Neutrophil (primary cell): ENCODE results near the gene SIRPG.

Source experiments
- H3K27ac ChIP-seq: fragments of 200-600 bp; sonication (generic); 2 replicates; pipeline ENCODE4 v1.5.1; 2016; ENCODE audit warnings: mild to moderate bottlenecking, moderate library complexity
- H3K27me3 ChIP-seq: fragments of 200-600 bp; sonication (generic); 2 replicates; pipeline ENCODE4 v1.6.0; 2016; ENCODE audit warnings: mild to moderate bottlenecking
- H3K36me3 ChIP-seq: fragments of 200-600 bp; sonication (generic); 2 replicates; pipeline ENCODE4 v1.5.1; 2017
- H3K4me1 ChIP-seq, 2 experiments: fragments of 200-600 bp in 1 of 2; sonication (generic) in 1 of 2; 1 replicate in 1 of 2; 2 replicates in 1 of 2; pipeline versions ENCODE4 v1.5.1 to v1.6.1; 2013 to 2016; ENCODE audit warnings: low read depth in 1 of 2, low read length in 1 of 2, mild to moderate bottlenecking in 1 of 2, moderate library complexity in 1 of 2; ENCODE audit not compliant: control insufficient read depth in 1 of 2, insufficient read depth in 1 of 2
- H3K4me3 ChIP-seq, 2 experiments: fragments of 200-600 bp in 1 of 2; sonication (generic) in 1 of 2; 1 replicate in 1 of 2; 2 replicates in 1 of 2; pipeline ENCODE4 v1.5.1; 2013 to 2016; ENCODE audit warnings: low read depth in 1 of 2, low read length in 1 of 2, mild to moderate bottlenecking in 1 of 2, moderate library complexity in 1 of 2
- H3K9me3 ChIP-seq: fragments of 200-600 bp; sonication (generic); 2 replicates; pipeline ENCODE4 v1.5.1; 2016
- TF ChIP-seq, protein P1 (sequence below): fragments of 200-600 bp; sonication (generic); IDR thresholded peaks from 2 replicates; pipeline ENCODE4 v1.5.1; 2016; ENCODE audit warnings: antibody characterized with exemption

SIRPG gene

DNA sequence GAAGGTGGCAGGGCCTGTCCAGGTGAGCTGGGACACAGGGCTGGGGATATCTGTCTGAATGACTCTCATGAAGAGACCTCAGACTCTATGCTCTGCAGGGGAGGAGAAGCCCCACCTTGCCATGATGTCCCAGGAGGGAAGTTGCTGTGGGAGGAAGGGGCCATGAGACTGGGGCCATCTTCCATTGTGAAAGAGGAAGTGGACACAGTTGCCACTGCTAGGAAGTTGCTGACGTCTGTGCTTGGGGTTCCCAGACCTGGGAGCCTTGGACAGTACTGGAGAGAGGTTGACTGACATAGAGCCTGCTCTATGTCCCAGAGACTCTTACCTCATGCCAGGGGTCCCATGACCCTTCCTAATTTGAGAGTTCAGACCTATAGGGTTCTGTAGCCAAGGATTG lies 62.2 kb downstream of the SIRPG start:
- Histone ChIP-seq H3K36me3 (no peaks in the 10 kb centered on the region), H3K27ac (no peak overlapping the region), H3K4me3 (no peak overlapping the region), H3K9me3 (no peaks in the 10 kb centered on the region), H3K4me1 (peaks cover 4 to 32% of the 10 kb centered on the region in 2 experiments), H3K27me3 (no peaks in the 10 kb centered on the region)
- TF ChIP-seq, protein P1, sequence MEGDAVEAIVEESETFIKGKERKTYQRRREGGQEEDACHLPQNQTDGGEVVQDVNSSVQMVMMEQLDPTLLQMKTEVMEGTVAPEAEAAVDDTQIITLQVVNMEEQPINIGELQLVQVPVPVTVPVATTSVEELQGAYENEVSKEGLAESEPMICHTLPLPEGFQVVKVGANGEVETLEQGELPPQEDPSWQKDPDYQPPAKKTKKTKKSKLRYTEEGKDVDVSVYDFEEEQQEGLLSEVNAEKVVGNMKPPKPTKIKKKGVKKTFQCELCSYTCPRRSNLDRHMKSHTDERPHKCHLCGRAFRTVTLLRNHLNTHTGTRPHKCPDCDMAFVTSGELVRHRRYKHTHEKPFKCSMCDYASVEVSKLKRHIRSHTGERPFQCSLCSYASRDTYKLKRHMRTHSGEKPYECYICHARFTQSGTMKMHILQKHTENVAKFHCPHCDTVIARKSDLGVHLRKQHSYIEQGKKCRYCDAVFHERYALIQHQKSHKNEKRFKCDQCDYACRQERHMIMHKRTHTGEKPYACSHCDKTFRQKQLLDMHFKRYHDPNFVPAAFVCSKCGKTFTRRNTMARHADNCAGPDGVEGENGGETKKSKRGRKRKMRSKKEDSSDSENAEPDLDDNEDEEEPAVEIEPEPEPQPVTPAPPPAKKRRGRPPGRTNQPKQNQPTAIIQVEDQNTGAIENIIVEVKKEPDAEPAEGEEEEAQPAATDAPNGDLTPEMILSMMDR, result no peak

DNA sequence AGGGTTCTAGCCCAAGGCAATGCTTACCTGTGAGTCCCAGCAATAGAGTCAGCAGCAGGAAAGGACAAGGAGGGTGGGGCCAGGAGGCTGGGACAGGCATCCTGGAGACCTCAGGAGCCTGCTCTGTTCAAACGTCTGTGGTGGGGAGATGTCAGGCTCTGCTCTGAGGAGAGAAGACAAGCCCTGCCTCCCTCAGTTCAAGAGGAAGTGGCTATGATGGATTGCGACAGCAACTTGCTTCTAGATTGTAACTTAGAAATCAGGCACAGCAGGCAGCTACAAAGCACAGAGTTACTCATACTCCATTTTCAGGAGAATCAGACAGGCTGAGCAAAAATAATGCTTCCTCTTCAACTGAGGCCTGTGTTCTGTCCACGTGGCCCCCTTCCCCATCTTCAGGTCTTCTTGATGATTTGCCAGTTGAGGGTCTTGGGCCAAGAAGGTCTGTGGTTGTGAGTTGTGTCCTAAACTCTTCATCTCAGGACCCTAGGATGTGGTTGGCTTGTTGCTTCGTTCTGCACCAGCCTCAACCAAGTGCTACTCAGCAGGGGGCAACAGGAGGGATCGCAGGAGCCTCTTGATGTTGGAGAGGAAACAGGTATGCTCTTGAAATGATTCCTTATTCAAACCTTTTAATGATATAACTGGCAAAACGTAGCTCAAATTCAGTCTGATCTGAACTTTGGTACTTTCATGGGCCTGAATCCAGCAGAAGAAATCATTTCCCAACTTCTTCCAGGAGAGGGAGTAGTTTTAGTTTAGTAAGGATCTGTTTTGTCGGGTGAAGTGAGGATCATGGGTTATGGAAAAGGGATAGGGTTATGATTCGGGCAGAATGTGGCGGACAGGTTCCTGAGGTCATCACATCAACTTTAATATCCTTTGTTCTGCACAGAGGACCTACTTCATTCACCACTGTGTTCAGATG lies 68.8 kb downstream of the SIRPG start:
- Histone ChIP-seq H3K4me3 (peak overlapping the region in 1 of 2 experiments; percentile 66), H3K36me3 (no peaks in the 10 kb centered on the region), H3K27me3 (no peaks in the 10 kb centered on the region), H3K4me1 (peaks cover 0 to 61% of the 10 kb centered on the region in 2 experiments), H3K9me3 (no peaks in the 10 kb centered on the region), H3K27ac (no peak overlapping the region)
- TF ChIP-seq, protein P1, result no peak

DNA sequence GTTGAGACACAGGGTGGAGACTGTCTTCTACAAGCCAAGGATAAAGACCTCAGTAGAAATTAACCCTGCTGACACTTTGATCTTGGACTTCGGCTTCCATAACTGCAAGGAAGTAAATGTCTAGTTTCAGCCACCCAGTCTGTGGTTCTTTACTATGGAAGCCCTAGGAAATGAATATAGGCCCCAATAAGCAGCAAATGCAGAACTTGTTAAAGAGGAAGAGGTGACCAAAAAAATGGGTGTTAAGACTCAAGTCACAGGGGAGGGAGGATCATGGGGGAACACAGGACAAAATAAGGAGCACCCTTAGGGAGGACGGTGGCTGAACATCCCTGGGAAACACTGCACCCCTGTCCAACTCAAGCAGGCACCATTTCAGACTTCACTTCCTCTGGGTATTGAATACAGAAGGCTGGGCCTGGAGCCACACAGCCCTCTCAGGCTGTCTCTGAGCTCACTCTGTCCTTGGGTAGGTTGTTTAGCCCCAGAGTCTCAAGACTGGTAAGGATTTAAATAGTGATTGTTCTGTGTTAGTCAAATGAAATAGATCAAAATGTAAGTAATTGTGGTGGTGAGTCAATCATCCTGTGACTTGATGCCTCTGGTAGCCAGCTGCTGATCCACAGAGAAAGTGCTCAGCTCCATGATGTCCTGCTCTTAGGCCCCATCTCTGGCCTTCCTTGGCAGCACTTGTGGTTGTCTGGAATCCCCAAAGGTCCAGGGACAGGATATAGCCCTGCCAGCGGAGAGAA lies 69.6 kb downstream of the SIRPG start:
- no peaks in the 10 kb centered on the region for H3K9me3 ChIP-seq
- H3K4me3 ChIP-seq, result peak overlapping the region in 1 of 2 experiments; percentile 66
- no peaks in the 10 kb centered on the region for H3K36me3 ChIP-seq
- H3K27ac ChIP-seq, result no peak overlapping the region
- peaks cover 0 to 62% of the 10 kb centered on the region in 2 experiments for H3K4me1 ChIP-seq
- H3K27me3 ChIP-seq, result no peaks in the 10 kb centered on the region
- TF ChIP-seq, protein P1, result no peak

DNA sequence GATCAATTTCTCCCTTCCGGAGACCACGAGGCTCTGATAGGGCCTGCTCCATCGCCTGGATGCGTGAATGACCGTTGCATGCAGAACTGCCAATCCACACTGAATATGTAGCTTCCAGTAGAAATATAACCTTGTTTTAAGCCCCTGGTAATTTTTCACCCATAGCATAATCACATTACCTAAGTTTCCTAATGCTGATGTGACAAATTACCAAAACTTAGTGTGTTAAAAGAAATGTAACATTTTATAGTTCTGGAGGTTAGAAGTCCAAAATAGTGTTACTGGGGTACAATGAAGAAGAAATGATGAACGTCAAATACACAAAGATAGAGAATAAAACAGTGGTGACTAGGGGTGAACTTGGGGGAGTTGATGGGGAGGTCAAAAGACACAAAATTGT lies 78.1 kb downstream of the SIRPG start:
- Histone ChIP-seq H3K27ac (peak overlapping the region; percentile 81), H3K27me3 (no peaks in the 10 kb centered on the region), H3K9me3 (no peaks in the 10 kb centered on the region), H3K4me1 (peaks cover 39 to 40% of the 10 kb centered on the region in 2 experiments), H3K36me3 (peaks cover 37% of the 10 kb centered on the region), H3K4me3 (no peak overlapping the region)
- TF ChIP-seq, protein P1, result no peak
